Upper lobe of left lung (tissue), 4 donors: ENCODE measurements around the gene THBS1.

ENCODE experiments used
- EP300 ChIP-seq, 4 donors: sonication (generic); formaldehyde crosslinking; IDR thresholded peaks; one replicate each; pipeline ENCODE4 v1.5.1; 2017; ENCODE audit warnings: antibody characterized with exemption in 4 of 4, control low read depth in 2 of 4
- POLR2A ChIP-seq, 4 donors: fragments of 450-650 bp; IDR thresholded peaks; one replicate each; pipeline ENCODE4 v1.5.1; 2016 to 2017; ENCODE audit warnings: antibody characterized with exemption in 4 of 4, mild to moderate bottlenecking in 2 of 4
- POLR2AphosphoS5 ChIP-seq, 2 donors: sonication (generic); formaldehyde crosslinking; IDR thresholded peaks; one replicate each; pipeline ENCODE4 v1.5.1; 2017; ENCODE audit warnings: antibody characterized with exemption in 2 of 2
- TF ChIP-seq, protein P1 (sequence below), 6 experiments: fragments of 450-650 bp in 4 of 6; fragments of 200-600 bp in 2 of 6; sonication (generic) in 2 of 6; IDR thresholded peaks; one replicate each; pipeline ENCODE4 v1.5.1; 2016 to 2019; ENCODE audit warnings: antibody characterized with exemption in 6 of 6

GRCh38 chr15:39552556-39552955, 28.3 kb upstream of the THBS1 start:
- TF ChIP-seq, protein P1, sequence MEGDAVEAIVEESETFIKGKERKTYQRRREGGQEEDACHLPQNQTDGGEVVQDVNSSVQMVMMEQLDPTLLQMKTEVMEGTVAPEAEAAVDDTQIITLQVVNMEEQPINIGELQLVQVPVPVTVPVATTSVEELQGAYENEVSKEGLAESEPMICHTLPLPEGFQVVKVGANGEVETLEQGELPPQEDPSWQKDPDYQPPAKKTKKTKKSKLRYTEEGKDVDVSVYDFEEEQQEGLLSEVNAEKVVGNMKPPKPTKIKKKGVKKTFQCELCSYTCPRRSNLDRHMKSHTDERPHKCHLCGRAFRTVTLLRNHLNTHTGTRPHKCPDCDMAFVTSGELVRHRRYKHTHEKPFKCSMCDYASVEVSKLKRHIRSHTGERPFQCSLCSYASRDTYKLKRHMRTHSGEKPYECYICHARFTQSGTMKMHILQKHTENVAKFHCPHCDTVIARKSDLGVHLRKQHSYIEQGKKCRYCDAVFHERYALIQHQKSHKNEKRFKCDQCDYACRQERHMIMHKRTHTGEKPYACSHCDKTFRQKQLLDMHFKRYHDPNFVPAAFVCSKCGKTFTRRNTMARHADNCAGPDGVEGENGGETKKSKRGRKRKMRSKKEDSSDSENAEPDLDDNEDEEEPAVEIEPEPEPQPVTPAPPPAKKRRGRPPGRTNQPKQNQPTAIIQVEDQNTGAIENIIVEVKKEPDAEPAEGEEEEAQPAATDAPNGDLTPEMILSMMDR (IDR thresholded peaks at IDR 0.05), result no peak
- no peak for TF ChIP-seq EP300 (IDR thresholded peaks at IDR 0.05)
- TF ChIP-seq POLR2A (IDR thresholded peaks at IDR 0.05), result no peak
- TF ChIP-seq POLR2AphosphoS5 (IDR thresholded peaks at IDR 0.05), result no peak
